GM13977 (cell line): ENCODE results near the gene TPPP2.

Experiments
- DNase-seq: peaks from one replicate; pipeline ENCODE4 v3.0.0; 2012; ENCODE audit warnings: low spot score
- in situ Hi-C: fragments of 300-500 bp; cut with MboI; formaldehyde crosslinking; loops from one replicate; pipeline ENCODE4 v1.12.0; 2022; ENCODE audit warnings: low sequenced_read_pairs, low pct_unique_long_range_greater_than_20kb, mixed read lengths, inconsistent platforms; ENCODE audit not compliant: unreplicated experiment
- TF ChIP-seq, protein P1 (sequence below): IDR thresholded peaks from 2 replicates; pipeline ENCODE4 v1.5.1; 2012; ENCODE audit warnings: mild to moderate bottlenecking, control low read depth; ENCODE audit not compliant: insufficient read depth; ENCODE audit errors: extremely low read depth, missing control alignments

Gene TPPP2

DNA sequence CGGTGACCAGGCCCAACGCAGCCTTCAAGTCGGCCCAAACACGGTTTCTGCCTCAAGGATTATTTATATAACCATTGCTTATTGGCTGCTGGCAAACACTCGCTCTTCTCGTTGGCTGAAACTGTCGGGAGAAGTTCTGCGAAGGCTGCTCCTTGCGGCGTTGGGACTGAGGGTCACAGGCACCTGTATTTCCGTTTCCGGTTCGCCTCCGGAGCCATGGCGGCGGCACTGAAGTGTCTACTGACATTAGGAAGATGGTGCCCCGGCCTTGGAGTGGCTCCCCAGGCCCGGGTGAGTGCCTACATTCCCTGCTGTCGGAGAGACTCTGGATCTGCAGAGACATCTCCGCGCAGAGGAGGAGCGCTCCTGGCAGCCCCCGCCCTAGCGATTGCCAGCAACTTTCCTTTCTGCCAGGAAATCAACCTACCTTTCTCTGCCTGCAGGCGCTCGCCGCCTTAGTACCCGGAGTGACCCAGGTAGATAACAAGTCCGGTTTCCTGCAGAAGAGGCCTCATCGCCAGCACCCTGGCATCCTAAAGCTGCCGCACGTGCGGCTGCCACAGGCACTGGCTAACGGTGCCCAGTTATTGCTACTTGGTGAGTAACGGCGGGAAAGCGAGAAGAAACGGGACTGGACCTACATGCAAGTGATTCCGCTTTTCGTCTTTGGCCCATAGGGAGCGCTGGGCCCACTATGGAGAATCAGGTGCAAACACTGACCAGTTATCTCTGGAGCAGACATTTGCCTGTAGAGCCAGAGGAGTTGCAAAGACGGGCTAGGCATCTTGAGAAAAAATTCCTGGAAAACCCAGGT lies 40.0 kb upstream of the TPPP2 start, which contains the start of gene METTL17:
Gene METTL17 (plus strand): TSS at position 194 of the 814 bp plus-strand sequence. CDS start 23 bp downstream, at position 217.
- TF ChIP-seq, protein P1, sequence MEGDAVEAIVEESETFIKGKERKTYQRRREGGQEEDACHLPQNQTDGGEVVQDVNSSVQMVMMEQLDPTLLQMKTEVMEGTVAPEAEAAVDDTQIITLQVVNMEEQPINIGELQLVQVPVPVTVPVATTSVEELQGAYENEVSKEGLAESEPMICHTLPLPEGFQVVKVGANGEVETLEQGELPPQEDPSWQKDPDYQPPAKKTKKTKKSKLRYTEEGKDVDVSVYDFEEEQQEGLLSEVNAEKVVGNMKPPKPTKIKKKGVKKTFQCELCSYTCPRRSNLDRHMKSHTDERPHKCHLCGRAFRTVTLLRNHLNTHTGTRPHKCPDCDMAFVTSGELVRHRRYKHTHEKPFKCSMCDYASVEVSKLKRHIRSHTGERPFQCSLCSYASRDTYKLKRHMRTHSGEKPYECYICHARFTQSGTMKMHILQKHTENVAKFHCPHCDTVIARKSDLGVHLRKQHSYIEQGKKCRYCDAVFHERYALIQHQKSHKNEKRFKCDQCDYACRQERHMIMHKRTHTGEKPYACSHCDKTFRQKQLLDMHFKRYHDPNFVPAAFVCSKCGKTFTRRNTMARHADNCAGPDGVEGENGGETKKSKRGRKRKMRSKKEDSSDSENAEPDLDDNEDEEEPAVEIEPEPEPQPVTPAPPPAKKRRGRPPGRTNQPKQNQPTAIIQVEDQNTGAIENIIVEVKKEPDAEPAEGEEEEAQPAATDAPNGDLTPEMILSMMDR: peak; percentile 41
- peak; percentile 90 for DNase-seq
- in situ Hi-C loops: no loop called here

DNA sequence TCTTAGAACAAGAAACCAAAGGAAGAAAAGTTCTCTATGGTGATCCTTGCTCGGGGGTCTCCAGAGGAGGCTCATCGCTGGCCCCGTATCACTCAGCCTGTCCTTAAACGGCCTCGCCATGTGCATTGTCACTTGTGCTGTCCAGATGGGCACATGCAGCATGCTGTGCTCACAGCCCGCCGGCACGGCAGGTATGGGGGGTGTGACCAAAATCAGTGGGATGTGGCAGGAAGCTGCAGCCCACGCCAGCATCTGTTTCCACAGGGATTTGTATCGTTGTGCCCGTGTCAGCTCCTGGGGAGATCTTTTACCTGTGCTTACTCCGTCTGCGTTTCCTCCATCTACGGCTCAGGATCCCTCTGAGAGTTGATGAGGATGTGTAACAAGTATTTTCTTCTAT lies 33.5 kb upstream of the TPPP2 start:
- DNase-seq: no peak
- TF ChIP-seq, protein P1: no peak
- in situ Hi-C loops: no loop called here

DNA sequence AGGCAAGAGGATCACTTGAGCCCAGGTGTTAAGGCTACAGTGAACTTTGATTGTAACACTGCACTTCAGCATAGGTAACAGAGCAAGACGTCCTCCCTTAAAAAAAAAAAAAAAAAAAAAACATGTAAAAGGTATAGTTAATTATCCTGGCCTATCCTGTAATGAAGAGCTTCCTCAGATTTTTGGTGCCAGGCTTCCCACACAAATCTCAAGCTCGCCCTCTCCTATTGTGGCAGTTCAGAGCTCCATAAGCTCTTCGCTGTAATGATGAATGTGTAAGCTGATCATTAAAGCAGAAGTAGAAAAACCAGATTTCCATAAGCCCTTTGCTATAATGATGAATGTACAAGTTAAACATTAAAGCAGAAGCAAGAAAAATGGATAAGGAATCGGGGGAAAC lies 32.9 kb upstream of the TPPP2 start:
- TF ChIP-seq, protein P1: no peak
- in situ Hi-C loops: no loop called here
- DNase-seq: no peak

DNA sequence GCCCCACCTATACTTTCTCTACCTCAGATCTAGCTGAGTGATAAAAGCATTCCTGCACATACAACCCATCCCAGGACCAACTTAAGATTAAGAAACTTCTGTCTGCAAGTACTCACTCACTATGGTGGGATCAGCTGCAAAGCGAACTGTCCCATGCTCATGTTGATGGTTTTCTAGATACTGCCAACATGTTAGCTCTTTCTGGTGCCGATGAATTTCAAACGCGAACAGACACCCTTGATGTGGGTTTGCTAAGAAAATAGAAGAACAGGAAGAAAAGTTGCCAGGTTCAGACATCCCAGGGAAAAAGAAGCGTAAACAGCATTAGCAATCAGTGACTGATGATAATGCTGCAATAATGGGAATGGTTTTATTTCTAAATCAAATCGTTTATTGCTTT lies 32.5 kb upstream of the TPPP2 start:
- TF ChIP-seq, protein P1: no peak
- in situ Hi-C loops: no loop called here
- no peak for DNase-seq

DNA sequence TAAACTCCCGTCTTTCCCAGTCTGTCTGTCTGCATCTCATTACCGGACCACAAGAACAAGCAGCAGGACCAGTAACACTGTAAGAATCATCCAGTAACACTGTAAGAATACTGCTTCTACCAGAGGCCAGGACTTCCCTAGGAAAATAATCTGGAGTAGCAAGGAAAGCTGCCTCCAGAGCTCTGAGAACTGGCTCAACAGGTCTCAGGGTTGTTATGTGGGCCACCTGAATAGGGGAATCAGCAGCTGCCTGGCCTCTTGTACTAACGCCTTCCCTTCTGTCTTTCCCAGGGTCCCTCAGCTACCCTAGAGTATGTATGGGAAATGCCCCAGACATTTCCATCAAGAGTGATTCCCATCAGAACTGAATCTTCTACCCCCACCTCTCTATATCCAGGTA lies 31.9 kb upstream of the TPPP2 start:
- TF ChIP-seq, protein P1: no peak
- DNase-seq: no peak
- in situ Hi-C loops: no loop called here

DNA sequence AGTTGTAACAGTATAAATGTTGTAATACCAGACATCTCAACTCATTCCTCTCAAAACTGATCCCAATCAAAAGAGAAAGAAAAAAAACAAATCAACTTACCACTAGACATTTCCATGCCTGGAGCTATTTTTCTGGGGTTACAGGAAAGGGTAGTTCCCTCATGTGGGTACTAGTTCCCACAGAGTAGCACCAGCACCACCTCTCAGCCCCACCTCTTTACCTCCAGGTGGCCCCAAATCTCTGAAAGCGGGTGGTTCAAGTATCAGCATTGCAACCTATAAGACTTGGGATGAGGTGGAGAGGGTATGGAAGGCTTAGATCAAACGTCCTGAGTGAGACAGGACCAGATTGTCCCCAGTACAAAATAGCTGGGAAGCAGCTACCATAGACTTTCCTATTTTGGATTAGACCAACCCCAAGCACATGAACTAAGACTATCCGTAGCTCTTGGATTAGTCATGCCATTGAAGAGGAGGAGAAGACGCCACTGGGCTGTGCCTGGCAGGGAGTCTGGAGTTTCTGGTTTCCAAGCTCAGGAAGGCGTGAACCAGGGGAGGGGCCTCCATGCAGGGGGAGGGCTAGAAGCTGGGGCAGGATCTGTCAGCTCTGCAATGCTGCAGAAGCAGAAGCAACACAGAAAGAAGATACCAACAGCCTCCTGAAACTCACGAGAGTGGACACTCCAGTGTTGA lies 31.2 kb upstream of the TPPP2 start, which contains the start of gene SLC39A2:
Gene SLC39A2 (plus strand): TSS at position 620 of the 693 bp plus-strand sequence. CDS start 154 bp downstream, outside the sequence.
- TF ChIP-seq, protein P1: no peak
- no peak for DNase-seq
- in situ Hi-C loops: no loop called here
